NCI-H748 treated with DMSO at 0.1 percent for 48 hours (cell line): ENCODE measurements around the gene ITSN1.

Experiments
- DNase-seq: peaks from one replicate; lab custom pipeline; 2025; lab: John Stamatoyannopoulos, UW

ITSN1 gene

DNA sequence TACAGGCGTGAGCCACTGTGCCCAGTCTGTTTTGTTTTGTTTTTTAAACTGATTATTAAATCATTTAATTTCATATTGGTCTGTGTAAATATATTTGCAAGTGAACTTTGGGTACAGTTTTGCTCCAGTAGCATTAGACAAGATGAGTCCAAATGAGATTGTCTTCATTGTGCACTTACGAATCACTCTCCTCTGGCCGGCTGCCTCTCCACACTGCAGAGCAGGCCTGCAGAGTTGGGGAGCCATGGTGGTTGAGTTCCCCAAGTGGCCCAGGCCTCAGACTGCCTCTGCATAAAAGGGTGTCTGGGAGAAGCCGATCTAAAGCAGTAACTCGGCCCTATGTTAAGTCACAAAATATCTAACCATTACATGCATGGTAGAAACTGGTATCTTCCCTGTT, 198.5 kb downstream of the ITSN1 start:
- DNase-seq: no peak

DNA sequence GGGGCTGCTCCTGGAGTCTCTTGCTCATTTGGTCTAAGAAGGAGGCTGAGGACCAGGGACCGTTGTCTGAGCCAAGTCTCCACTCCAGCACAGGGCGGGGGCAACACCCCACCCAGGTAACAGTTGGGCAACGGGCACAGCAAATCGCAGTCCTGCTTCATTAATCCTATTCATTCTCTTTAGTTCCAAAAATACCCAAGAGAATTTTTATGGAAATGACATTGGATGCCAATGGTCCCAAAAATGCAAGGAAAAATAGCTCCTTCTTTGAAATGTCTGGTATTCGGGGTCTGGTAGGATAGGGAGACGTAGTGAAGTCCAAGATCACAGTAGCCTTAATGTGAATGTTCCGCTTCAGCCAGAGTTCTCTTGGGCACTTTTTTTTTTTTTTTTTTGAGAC, 199.3 kb downstream of the ITSN1 start:
- DNase-seq: no peak

DNA sequence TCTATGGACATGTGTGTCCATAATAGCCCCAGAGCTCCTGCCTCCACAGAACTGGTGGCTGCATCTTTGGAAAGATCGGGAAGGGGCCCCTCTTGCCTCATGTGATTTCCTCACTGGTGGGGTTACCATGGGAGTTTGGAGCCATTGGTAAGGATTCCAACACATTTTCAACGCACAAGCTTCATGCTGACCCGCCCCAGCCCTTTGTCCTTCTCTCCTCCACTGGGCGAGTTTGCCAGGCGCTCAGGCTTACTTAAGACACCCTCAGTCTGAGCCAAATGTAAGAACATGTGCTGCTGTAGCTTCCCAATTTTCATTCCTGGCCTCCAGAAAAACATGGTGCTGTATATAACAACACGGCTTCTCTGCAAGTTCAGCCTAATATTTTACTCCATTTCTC, 200.9 kb downstream of the ITSN1 start:
- no peak for DNase-seq

DNA sequence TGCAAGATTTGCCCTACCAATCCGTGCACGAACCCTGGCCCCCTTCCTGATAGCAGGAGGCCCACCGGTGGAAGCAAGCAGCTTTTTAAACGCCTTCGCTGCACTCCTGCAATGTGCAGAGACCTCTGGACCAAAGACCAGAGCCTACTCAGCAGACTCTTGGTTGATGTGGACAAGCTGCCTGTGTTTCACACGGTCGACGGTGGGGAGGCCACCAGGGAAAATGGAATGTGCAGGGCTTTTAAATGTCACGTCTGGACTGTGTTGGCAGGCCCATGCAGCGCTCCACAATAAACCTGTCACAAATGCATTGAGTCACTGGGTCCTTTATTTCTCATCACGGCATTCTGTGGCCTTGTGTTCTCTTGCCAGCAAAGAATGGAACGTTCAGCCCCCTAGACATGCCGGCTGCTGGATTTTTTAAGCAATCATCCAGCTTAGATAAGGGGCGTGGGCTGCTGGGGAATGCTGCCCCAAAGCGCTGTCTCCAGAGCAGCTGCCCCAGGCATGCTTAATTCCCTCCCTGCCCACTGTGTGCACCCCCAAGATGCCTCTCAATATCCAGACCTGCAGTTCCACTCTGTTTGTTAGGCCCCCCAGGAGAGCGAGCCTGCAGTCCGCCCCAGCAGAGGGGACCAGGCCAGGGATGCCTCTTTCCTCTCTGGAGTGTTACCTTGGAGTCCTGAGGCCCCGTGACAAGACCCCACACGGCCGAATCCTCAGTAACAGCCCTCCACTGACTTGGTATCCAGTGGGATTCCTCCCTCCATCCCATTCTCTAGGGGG, 202.0 kb downstream of the ITSN1 start:
- no peak for DNase-seq

DNA sequence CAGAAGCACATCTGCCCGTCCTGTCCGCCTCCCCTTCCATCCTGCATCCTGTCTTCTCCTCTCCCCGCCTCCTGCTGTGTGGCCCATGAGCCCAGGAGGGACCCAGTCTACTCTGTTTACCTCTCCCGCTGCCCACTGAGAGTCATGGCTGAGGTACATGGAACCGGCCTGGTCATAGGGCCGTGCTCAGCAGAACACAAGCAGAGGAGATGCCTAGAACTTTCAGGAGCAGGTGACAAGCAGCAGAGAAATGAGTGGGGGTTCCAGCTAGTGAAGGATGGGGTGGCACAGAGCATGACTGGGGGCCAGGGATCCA, 202.5 kb downstream of the ITSN1 start:
- no peak for DNase-seq

DNA sequence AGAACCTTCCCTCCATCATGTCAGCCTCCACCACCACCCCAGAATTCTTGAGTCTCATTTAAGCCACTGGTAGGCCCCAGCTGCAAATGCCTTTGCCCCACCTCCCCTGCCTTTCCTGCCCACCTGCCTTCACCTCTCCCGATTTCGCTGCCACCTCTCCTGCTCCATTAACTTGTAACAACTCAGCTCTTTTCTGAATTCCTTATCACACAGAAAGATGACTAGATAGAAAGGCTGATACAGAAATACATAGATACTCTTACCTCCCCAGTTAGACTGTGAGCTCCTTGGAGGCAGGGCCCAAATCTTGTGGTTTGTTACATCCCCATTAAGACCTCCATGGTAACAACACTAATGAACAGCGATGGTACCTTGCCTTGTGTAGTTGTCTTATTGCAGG, 203.8 kb downstream of the ITSN1 start:
- no peak for DNase-seq

DNA sequence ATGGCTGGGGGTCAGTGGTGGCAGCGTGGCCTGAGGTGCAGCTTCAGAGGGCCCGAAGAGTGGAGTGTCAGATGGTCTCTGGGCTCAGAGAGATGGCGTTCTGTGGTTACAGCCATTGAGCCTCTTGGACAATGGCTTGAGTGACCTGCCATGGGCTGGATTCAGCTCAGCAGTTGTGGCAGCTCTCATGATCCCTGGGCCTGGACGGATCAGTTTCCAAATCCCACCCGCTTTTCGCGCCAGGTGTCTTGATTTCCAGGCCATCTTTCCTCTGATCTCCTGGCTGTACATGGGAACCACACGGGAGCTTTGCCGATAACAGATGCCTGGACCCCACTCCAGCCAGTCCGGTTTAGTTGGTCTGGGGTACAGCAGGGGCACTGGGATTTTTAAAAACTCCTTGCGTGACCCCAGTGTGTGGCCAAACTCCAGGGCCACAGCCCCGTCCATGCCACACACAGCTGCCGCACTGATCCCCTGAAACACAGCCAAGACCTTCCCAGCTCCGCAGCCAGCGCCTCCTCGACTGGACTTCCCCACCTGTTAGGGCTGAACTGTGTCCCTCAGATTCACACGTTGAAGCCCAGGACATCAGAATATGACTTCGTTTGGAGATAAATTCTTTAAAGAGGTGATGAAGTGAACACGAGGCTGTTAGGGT, 205.4 kb downstream of the ITSN1 start:
- no peak for DNase-seq

DNA sequence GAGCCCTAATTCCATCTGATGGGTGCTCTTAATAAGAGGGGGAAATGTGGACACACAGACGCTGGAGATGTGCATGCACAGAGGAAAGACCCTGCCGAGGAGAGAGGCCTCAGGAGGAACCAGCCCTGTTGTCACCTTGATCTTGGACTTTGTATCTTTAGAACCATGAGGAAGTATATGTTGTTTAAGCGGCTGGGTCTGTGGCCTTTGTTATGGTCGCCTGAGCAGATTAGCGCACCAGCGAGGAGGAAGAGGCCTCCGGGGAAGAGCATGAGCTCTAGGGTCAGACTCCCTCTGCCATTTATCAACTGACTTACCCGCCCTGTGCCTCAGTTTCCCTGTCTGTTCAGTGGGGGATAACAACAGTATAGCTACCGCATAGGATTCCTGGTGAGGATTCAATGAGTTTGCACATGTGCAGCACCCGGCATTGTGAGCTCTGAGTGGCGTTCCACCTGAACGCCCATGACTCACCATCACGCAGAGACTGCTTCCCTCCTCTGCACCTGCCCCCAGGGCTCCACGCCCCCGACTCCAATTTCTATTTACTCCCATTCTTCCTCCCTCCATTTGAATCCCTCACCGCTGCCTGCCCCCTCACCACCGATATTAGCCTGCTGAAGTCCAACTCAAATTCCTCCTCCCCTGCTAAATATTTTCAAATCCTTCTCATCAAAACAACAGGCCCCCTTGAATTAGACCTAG, 206.1 kb downstream of the ITSN1 start:
- peak; percentile 29 for DNase-seq

DNA sequence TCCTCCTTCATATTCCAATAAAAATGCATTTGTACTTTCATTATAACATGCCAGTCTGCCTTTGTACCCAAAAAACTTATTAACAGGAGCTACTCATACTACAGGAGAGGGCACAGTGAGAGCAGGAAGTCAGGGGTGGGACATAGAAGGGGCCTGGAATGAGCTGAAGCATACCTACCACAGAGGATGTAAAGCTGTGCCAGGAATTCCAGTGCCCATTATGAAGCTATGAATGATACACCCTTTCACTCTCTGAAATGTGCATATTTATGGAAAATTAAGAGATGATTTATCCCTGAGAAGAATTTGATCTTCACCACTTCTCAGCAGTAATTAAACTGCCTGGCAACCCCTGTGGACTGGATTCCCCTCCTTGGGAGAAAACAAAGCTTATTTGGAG, 207.5 kb downstream of the ITSN1 start:
- DNase-seq: no peak

DNA sequence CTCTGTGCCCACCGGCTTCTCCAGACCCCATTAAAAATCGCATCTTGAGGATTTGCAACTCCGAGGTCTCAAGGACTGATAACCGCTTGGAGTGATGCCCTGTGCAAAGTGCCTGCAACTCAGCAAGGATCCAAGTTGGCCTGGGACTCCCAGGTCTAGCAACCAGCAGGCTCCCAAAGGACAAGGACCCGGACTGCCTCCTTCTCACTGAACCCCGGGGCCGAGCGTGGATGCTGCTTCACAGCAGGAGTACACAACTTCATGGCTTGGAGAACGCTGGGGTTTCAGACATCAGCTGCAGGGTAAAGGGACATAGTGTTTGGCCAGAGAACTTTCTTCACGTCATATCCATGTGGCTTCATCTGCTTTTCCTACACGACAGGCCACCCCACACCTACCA, 208.1 kb downstream of the ITSN1 start:
- DNase-seq: no peak

DNA sequence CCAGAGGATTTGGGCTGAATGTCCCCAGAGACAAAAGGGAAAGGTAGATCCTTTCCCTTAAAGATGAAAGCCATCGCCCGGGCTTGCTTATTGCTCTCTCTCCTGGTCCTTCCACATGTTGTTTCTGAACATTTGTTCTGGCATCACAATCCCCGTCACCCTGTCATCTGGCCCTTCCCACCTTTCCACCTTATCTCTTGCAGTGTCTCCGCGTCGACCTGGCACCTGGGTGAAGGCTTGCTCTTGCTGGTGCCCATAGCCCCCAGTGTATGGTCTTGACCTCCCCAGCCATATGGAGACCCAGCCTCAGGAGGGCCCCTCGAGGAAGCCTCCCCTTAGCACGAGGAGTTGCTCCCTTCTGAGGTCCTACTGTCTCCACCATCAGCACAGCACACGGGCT, 208.7 kb downstream of the ITSN1 start:
- DNase-seq: no peak

DNA sequence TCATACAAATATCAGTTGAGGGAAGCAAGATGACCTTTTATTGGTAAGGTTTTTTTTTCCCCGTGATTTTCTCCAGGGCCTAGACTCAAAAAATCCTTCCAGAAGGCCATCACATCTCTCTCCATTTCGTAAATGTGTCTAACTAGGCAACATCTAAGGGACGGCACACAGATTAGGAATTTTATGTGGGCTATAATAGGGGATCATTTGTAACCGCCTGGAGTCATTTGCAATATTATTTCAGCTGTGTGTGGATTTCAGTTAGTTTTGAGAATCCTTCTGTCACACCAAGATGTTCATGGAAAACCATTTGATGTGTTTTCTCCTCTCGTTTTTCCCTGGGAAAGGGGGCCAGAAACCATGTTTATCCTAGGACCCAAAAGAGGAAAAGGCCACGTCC, 210.2 kb downstream of the ITSN1 start:
- no peak for DNase-seq

DNA sequence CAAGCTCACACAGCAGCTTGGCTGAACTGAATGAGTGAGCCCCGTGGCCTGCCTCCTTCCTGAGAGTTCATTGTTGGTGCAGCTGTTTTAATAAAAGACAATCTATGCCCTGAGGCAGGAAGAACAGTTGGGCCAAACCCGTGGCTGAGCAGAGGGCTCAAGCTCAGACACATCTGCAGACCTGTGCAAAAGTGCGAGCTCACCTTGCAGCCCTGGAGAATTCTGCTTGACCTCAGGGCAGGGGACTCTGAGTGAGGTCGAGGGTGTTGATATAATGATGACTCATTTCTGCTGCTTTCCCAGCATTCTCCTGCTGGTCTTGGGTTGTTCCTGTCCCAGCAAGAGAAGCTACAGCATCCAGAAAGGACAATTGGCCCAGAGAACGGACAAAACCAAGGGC, 212.3 kb downstream of the ITSN1 start:
- no peak for DNase-seq

DNA sequence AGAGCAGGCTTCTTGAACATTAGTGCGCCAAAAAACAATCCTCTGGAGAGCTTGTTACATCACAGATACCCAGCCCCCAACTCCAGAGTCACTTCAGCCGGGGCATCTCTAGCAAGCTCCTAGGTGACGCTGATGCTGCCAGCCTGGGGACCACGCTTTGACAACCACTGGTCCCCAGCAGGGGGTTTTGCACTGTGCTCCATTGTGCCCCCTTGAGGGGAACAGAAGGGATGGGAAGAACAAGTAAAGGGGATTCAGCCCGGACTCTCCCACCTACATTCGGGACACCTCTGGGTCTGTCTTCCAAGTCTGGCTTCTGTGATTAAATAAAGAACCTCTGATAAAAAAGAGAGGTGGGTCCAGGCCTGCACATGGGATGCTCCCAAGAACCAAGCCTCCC, 212.9 kb downstream of the ITSN1 start:
- no peak for DNase-seq

DNA sequence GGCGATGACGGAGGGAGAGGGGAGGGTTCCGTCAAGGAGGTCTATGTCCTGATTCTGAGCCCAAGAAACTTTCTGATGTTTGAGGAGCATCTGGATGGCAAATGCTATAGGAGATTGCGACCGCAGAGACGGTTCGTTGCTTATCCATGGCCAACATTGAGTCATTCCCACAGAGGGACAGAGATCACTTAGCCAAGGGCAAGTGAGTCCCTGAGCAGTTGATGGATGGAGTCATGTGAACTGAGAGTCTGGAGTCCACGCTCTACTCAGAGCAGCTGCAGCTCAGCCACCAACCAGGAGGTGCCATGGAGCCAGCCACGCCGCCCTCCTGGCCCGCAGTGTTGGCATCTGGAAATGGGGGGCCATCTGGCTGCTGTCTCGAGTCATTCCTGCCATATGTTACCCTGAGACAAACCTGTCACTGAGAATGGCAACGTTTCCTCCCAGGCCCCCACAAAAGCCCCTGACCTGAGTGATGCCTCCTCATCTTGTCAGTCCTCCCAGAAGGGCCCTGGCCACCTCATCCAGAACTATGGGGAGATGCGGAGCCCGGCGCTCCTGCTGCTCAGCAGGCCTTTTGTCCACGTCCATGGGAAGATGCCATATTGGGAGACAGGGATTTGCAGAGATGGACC, 214.7 kb downstream of the ITSN1 start:
- no peak for DNase-seq

DNA sequence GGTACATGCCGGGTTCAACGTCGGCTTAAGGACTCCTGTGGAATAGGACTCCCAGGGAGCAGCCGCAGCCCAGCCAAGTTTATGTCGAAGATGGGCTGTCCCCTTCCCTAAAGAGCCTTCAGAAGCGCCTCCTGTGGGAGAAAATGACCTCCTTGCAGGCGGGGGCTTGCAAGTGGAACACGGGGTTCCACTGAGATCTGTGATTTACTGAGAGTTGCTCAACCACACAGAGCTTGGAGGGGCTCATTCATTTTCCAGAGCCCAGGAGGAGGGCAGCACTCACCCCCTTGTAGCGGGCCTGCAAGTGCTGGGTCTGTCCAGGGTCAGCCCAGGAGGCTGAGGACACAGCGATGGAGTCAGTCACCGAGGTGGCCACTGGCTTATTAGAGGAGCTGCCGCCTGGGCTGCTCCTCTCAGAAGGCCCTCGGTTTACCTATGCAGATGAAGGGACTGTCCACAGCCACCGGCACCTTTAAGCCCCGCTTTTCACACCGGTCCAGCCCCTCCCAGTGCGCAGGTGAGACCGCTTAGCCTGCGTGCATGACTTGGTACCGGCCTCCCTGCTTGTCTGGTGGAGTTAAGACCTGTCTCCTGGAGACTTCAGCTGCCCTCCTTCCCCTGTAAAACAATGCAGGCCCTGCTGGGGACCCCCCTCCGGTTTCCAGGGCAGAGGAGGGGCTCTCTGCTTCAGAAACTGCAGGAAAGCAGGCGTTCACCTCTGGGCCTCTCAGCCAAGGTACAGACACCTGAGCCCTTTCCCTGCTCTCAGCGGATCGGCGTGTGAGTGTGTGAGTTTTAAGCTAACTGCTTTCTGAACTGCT, 215.8 kb downstream of the ITSN1 start:
- DNase-seq: no peak

DNA sequence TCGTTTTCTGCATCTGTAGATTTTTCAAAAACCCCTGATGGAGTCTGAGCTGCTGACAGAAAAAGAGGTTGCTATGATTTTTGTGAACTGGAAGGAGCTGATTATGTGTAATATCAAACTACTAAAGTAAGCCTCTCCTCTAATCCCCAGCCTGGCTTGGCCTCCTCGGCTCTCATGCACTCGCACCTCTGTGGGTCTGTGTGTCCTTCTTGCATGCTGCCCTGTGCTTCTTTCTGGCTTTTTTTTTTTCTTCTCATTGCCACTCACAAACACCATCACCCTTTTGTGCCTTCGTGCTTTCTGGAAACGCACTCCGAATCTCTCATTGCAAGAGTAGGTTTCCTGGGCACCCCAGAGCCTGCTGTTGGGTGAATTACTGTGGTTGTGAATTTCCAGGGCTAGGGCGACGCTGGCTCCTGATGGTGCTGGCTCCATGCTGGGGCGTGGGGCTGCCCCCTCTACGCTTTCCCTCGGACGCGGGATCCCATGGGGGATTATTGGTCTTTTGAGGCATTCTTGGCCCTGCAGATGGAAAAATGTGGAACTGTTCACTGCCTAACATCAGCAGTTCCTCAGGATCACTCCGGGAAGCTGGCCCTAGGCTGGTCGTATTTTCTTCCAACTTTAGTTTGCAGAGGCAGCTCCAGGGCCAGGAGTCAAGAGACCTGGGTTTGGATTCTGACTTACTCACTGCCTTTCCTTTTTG, 216.5 kb downstream of the ITSN1 start:
- DNase-seq: no peak

DNA sequence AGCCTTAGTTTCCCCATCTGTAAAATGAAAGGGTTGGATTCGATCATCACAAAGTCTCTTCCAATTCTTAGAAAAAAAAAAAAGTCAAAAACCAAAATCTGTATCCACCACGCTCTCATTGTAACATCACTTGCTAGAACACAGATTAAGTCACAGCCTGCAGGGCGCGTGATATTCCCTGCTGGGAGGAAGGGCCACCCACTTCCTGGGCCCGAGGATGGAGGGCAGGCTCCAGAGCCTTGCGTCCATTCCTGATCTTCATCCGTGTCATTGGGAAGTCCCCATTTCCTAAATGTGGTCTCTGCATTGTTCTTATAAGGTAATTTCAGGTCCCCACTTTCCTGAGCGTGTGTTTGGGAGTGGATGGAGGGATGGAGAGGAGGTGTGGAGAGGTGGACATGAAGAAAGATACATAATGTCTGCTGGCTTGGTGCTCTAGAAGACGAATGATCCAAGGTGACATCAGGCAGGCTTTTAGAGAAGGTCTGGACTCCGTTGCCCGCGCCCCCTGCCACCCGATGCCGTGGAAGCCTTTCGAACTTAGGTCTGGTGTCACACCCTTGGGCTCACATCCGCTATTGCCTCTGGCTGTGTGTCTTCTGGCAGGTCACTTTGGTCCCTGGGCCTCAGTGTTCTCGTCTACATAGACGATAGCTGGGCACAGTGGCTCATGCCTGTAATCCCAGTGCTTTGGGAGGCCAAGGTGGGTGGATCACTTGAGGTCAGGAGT, 217.2 kb downstream of the ITSN1 start:
- no peak for DNase-seq

DNA sequence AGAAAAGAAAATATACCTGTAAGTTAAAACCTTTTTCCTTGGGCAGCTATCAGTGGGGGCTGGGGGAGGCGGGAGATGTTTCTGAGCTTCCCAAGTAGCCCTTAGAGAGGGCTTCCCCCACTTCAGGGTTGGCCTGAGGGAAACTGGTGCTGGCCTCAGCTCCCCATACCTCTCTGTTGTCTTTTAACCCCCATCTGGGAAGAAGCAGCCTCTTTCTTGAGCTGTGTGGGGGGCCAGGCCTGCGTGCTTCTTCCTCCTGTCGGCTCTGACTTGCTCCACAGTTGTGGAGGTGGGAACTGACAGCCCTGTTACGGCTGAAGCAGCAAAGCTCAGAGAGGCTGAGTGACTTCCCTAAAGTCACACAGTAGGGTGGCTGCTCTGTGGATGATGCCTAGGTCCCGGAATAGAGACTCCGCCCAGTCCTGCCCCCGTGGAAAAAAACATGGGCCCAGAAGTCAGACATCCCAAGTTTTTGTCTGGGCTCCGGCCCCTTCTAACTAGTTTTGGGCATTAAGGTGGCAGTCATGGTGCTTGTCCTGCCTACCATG, 218.1 kb downstream of the ITSN1 start:
- no peak for DNase-seq

DNA sequence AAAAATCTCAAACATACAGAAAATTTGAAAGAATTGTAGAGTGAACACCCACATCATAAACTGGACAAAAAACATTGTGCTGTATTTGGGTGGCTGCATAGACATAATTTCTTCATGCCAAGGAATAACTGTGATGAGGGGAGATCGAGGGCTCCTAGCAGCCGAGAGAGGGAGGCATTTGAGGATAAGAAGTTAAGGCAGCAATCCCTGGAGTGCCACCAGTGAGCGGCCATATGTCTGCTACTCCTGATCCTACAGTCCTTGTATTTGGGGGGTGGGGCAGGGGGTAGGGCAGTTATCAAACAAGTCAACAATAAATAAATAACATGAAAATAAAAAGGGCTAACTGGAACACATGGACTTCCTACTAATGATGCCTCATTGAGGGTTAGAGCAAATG, 218.8 kb downstream of the ITSN1 start:
- DNase-seq: no peak
